OCI-LY1 (cell line): Measurements from ENCODE around the gene ATG2A.

Experiments used
- EZH2 ChIP-seq: fragments of 200-600 bp; sonication (generic), shearing (Covaris generic); IDR thresholded peaks from 2 replicates; pipeline ENCODE4 v1.8.0; 2017; ENCODE audit warnings: borderline replicate concordance, mixed run types, mild to moderate bottlenecking, antibody characterized with exemption, low read length, moderate library complexity, mixed read lengths
- TF ChIP-seq, protein P1 (sequence below): fragments of 200-600 bp; sonication (generic), shearing (Covaris generic); IDR thresholded peaks from 2 replicates; pipeline ENCODE4 v1.5.1; 2017; ENCODE audit warnings: mild to moderate bottlenecking, antibody characterized with exemption, low read length, moderate library complexity, mixed read lengths

DNA sequence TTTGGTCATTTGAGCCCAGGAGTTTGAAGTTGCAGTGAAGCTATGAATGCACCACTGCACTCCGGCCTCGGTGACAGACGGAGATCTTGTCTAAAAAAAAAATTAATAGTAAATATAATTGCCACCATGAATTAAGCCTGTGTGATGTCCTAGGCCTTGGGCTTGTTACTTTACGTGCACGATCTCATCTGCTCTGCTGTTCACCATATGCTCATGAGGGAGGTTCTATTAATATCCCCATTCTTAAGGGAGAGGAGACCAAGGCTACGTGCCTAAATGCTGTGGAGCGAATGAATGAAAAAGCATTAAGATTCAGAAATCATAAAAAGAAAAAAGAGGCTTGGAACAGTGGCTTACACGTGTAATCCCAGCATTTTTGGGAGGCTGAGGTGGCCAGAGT is 2.6 kb upstream of the ATG2A start:
- TF ChIP-seq, protein P1, sequence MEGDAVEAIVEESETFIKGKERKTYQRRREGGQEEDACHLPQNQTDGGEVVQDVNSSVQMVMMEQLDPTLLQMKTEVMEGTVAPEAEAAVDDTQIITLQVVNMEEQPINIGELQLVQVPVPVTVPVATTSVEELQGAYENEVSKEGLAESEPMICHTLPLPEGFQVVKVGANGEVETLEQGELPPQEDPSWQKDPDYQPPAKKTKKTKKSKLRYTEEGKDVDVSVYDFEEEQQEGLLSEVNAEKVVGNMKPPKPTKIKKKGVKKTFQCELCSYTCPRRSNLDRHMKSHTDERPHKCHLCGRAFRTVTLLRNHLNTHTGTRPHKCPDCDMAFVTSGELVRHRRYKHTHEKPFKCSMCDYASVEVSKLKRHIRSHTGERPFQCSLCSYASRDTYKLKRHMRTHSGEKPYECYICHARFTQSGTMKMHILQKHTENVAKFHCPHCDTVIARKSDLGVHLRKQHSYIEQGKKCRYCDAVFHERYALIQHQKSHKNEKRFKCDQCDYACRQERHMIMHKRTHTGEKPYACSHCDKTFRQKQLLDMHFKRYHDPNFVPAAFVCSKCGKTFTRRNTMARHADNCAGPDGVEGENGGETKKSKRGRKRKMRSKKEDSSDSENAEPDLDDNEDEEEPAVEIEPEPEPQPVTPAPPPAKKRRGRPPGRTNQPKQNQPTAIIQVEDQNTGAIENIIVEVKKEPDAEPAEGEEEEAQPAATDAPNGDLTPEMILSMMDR = no peak
- TF ChIP-seq EZH2 = no peak
